Testis (tissue), 2 donors: ENCODE data around the gene YTHDC1.

ENCODE experiments used
- CTCF ChIP-seq, 3 experiments: fragments of 450-650 bp in 2 of 3; fragments of 200-600 bp in 1 of 3; sonication (generic) in 1 of 3; IDR thresholded peaks; one replicate each; pipeline ENCODE4 v1.5.1; 2016 to 2019; ENCODE audit warnings: antibody characterized with exemption in 3 of 3, mild to moderate bottlenecking in 2 of 3, moderate library complexity in 1 of 3
- POLR2A ChIP-seq: fragments of 450-650 bp; IDR thresholded peaks from one replicate; pipeline ENCODE4 v1.6.1; 2017; ENCODE audit warnings: antibody characterized with exemption, mild to moderate bottlenecking, moderate library complexity

GRCh38 chr4:68348577-68348976, 1.3 kb downstream of the YTHDC1 start:
- TF ChIP-seq CTCF (IDR thresholded peaks at IDR 0.05) (no peak), POLR2A (no peak)
